ENCODE data around the gene ZNF362. TPM values are rescaled to one million over a fixed set of nuclear protein-coding genes. Genes with fewer than 3 reads are reported as not detected.
A peak's percentile ranks its signal among the peaks of the same experiment; 100 is the strongest.

Gene ZNF362
- total and polyA plus RNA-seq, 2 of the 13 experiments (the other 11 are each of a cell fraction or from before 2014, with no cell fraction given): 8.3 to 14.2 TPM

- TF ChIP-seq ZNF790 (CRISPR knock-in tag; IDR thresholded peaks at IDR 0.05; ENCODE audit: borderline replicate concordance) (no peak), ZNF670 (CRISPR knock-in tag; IDR thresholded peaks at IDR 0.05; ENCODE audit: borderline replicate concordance) (no peak), ZNF678 (CRISPR knock-in tag; IDR thresholded peaks at IDR 0.05) (no peak), IKZF4 (CRISPR knock-in tag; IDR thresholded peaks at IDR 0.05; ENCODE audit: borderline replicate concordance, low read depth, not compliant biosample characterization) (no peak), ZBTB26 (CRISPR knock-in tag; IDR thresholded peaks at IDR 0.05; ENCODE audit: borderline replicate concordance) (no peak), SALL1 (CRISPR knock-in tag; IDR thresholded peaks at IDR 0.05) (peak; percentile 71; the same call in 1 of the 2 replicates), PITX1 (CRISPR knock-in tag; IDR thresholded peaks at IDR 0.05) (peak; percentile 78), ZFP91 (CRISPR knock-in tag; IDR thresholded peaks at IDR 0.05; ENCODE audit: borderline replicate concordance) (peak; percentile 72; the same call in 1 of the 2 replicates), TP53 (CRISPR knock-in tag; conservative IDR thresholded peaks at IDR 0.05) (0 out of 2 replicates have a peak, but pooled peaks have one; percentile 42)
- TF ChIP-seq, protein P1, sequence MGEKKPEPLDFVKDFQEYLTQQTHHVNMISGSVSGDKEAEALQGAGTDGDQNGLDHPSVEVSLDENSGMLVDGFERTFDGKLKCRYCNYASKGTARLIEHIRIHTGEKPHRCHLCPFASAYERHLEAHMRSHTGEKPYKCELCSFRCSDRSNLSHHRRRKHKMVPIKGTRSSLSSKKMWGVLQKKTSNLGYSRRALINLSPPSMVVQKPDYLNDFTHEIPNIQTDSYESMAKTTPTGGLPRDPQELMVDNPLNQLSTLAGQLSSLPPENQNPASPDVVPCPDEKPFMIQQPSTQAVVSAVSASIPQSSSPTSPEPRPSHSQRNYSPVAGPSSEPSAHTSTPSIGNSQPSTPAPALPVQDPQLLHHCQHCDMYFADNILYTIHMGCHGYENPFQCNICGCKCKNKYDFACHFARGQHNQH (CRISPR knock-in tag; IDR thresholded peaks at IDR 0.05): peak; percentile 67; the same call in 1 of the 2 replicates
- TF ChIP-seq, protein P2, sequence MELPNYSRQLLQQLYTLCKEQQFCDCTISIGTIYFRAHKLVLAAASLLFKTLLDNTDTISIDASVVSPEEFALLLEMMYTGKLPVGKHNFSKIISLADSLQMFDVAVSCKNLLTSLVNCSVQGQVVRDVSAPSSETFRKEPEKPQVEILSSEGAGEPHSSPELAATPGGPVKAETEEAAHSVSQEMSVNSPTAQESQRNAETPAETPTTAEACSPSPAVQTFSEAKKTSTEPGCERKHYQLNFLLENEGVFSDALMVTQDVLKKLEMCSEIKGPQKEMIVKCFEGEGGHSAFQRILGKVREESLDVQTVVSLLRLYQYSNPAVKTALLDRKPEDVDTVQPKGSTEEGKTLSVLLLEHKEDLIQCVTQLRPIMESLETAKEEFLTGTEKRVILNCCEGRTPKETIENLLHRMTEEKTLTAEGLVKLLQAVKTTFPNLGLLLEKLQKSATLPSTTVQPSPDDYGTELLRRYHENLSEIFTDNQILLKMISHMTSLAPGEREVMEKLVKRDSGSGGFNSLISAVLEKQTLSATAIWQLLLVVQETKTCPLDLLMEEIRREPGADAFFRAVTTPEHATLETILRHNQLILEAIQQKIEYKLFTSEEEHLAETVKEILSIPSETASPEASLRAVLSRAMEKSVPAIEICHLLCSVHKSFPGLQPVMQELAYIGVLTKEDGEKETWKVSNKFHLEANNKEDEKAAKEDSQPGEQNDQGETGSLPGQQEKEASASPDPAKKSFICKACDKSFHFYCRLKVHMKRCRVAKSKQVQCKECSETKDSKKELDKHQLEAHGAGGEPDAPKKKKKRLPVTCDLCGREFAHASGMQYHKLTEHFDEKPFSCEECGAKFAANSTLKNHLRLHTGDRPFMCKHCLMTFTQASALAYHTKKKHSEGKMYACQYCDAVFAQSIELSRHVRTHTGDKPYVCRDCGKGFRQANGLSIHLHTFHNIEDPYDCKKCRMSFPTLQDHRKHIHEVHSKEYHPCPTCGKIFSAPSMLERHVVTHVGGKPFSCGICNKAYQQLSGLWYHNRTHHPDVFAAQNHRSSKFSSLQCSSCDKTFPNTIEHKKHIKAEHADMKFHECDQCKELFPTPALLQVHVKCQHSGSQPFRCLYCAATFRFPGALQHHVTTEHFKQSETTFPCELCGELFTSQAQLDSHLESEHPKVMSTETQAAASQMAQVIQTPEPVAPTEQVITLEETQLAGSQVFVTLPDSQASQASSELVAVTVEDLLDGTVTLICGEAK (IDR thresholded peaks at IDR 0.05): no peak
- TF ChIP-seq, protein P2 (CRISPR knock-in tag; IDR thresholded peaks at IDR 0.05): 0 out of 2 replicates have a peak, but pooled peaks have one; percentile 38
- TF ChIP-seq, protein P3, sequence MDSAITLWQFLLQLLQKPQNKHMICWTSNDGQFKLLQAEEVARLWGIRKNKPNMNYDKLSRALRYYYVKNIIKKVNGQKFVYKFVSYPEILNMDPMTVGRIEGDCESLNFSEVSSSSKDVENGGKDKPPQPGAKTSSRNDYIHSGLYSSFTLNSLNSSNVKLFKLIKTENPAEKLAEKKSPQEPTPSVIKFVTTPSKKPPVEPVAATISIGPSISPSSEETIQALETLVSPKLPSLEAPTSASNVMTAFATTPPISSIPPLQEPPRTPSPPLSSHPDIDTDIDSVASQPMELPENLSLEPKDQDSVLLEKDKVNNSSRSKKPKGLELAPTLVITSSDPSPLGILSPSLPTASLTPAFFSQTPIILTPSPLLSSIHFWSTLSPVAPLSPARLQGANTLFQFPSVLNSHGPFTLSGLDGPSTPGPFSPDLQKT (CRISPR knock-in tag; IDR thresholded peaks at IDR 0.05; ENCODE audit: borderline replicate concordance): no peak
These were observed 93.7 kb downstream of the ZNF362 start (continued) for GRCh38 chr1:33349778-33350610.

Data from HepG2 (cell line).